KMS-11 (cell line): ENCODE measurements around the gene E4F1.

Source experiments
- H2AFZ ChIP-seq: fragments of 200-600 bp; sonication (generic); 2 replicates; pipeline ENCODE4 v1.6.1; 2016; ENCODE audit warnings: antibody characterized with exemption, mixed run types, low read depth
- H3K27ac ChIP-seq: fragments of 200-600 bp; sonication (generic); 2 replicates; pipeline ENCODE4 v1.6.1; 2016; ENCODE audit warnings: mild to moderate bottlenecking, mixed run types
- H3K27me3 ChIP-seq: fragments of 200-600 bp; sonication (generic); 2 replicates; pipeline ENCODE4 v1.6.1; 2017; ENCODE audit warnings: mild to moderate bottlenecking, low read depth, mixed run types, moderate library complexity; ENCODE audit not compliant: insufficient read depth
- H3K36me3 ChIP-seq: fragments of 200-600 bp; sonication (generic); 2 replicates; pipeline ENCODE4 v1.6.1; 2017; ENCODE audit warnings: mild to moderate bottlenecking, mixed run types; ENCODE audit not compliant: insufficient read depth
- H3K4me1 ChIP-seq: fragments of 200-600 bp; sonication (generic); 2 replicates; pipeline ENCODE4 v1.6.1; 2016; ENCODE audit warnings: mild to moderate bottlenecking, low read depth, mixed run types; ENCODE audit not compliant: poor library complexity, severe bottlenecking
- H3K4me2 ChIP-seq: fragments of 200-600 bp; sonication (generic); 2 replicates; pipeline ENCODE4 v1.7.0; 2016; ENCODE audit warnings: mild to moderate bottlenecking, mixed run types
- H3K4me3 ChIP-seq: fragments of 200-600 bp; sonication (generic); IDR thresholded peaks from 2 replicates; pipeline ENCODE4 v1.6.1; 2017; ENCODE audit warnings: low read depth, low read length, mixed read lengths; ENCODE audit not compliant: insufficient read depth
- H3K79me2 ChIP-seq: fragments of 200-600 bp; sonication (generic); 2 replicates; pipeline ENCODE4 v1.6.1; 2016; ENCODE audit warnings: low read depth, mixed run types; ENCODE audit not compliant: insufficient read depth
- H3K9ac ChIP-seq: fragments of 200-600 bp; sonication (generic); 2 replicates; pipeline ENCODE4 v1.6.1; 2016; ENCODE audit warnings: mild to moderate bottlenecking, mixed run types
- H4K20me1 ChIP-seq: fragments of 200-600 bp; sonication (generic); 2 replicates; pipeline ENCODE4 v1.6.1; 2016; ENCODE audit warnings: mild to moderate bottlenecking, mixed run types; ENCODE audit not compliant: insufficient read depth
- CTCF ChIP-seq: fragments of 200-600 bp; sonication (generic); conservative IDR thresholded peaks from 2 replicates; pipeline ENCODE4 v1.6.1; 2017; ENCODE audit warnings: low read depth, mild to moderate bottlenecking, antibody characterized with exemption, low read length, moderate library complexity, mixed read lengths

Gene E4F1

DNA sequence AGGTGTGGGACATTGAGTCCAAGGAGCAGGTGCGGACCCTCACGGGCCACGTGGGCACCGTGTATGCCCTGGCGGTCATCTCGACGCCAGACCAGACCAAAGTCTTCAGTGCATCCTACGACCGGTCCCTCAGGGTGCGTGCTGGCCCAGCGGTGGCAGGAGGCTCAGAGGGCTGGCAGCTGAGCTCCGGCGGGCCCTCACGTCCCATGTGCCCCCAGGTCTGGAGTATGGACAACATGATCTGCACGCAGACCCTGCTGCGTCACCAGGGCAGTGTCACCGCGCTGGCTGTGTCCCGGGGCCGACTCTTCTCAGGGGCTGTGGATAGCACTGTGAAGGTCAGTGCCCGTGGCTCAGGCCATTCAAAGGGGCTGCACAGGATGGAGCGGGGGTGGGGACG lies 47.3 kb upstream of the E4F1 start:
- Histone ChIP-seq H3K4me1 (no peaks in the 10 kb centered on the region), H3K9ac (no peak overlapping the region), H3K27me3 (no peaks in the 10 kb centered on the region), H3K36me3 (peaks cover 6% of the 10 kb centered on the region; the same call in 1 of the 2 replicates), H4K20me1 (no peaks in the 10 kb centered on the region), H3K4me2 (no peak overlapping the region), H2AFZ (no peak overlapping the region), H3K79me2 (no peaks in the 10 kb centered on the region), H3K4me3 (no peak overlapping the region), H3K27ac (no peak overlapping the region)
- no peak for TF ChIP-seq CTCF

- Histone ChIP-seq H3K4me3 (no peak overlapping the region), H3K4me2 (no peak overlapping the region), H3K4me1 (no peaks in the 10 kb centered on the region), H3K9ac (no peak overlapping the region), H3K27ac (no peak overlapping the region), H4K20me1 (no peaks in the 10 kb centered on the region), H2AFZ (no peak overlapping the region), H3K36me3 (peaks cover 6% of the 10 kb centered on the region; the same call in 1 of the 2 replicates), H3K79me2 (no peaks in the 10 kb centered on the region), H3K27me3 (no peaks in the 10 kb centered on the region)
- no peak for TF ChIP-seq CTCF
These were observed 46.3 kb upstream of the E4F1 start for GRCh38 chr16:2177101-2177500.

- no peak for TF ChIP-seq CTCF
- Histone ChIP-seq H4K20me1 (no peaks in the 10 kb centered on the region), H3K27me3 (no peaks in the 10 kb centered on the region), H3K4me1 (no peaks in the 10 kb centered on the region), H3K27ac (no peak overlapping the region), H3K79me2 (no peaks in the 10 kb centered on the region), H3K9ac (no peak overlapping the region), H3K4me3 (no peak overlapping the region), H3K4me2 (no peak overlapping the region), H3K36me3 (peaks cover 6% of the 10 kb centered on the region; the same call in 1 of the 2 replicates), H2AFZ (no peak overlapping the region)
These were observed 45.8 kb upstream of the E4F1 start for GRCh38 chr16:2177561-2177960.

GRCh38 chr16:2178321-2179106 lies 44.9 kb upstream of the E4F1 start:
- Histone ChIP-seq H3K27ac (no peak overlapping the region), H3K79me2 (no peaks in the 10 kb centered on the region), H3K9ac (no peak overlapping the region), H3K4me2 (no peak overlapping the region), H3K27me3 (no peaks in the 10 kb centered on the region), H3K4me1 (no peaks in the 10 kb centered on the region), H3K36me3 (peaks cover 6% of the 10 kb centered on the region; the same call in 1 of the 2 replicates), H3K4me3 (no peak overlapping the region), H4K20me1 (no peaks in the 10 kb centered on the region), H2AFZ (no peak overlapping the region)
- TF ChIP-seq CTCF = no peak
